GM12864 (cell line): ENCODE measurements around the gene ZNF277.

Experiments used
- DNase-seq: peaks from one replicate; pipeline ENCODE4 v3.0.0-alpha.2; 2011; ENCODE audit warnings: low read depth
- H3K4me3 ChIP-seq: 2 replicates; pipeline ENCODE4 v1.5.1; 2011; ENCODE audit warnings: mild to moderate bottlenecking, low read depth, low read length, control low read depth
- TF ChIP-seq, protein P1 (sequence below): IDR thresholded peaks from 2 replicates; pipeline ENCODE4 v1.5.1; 2011; ENCODE audit warnings: low read depth, mild to moderate bottlenecking, moderate library complexity, low read length, control low read depth, inconsistent platforms; ENCODE audit errors: missing control alignments

The ZNF277 gene

DNA sequence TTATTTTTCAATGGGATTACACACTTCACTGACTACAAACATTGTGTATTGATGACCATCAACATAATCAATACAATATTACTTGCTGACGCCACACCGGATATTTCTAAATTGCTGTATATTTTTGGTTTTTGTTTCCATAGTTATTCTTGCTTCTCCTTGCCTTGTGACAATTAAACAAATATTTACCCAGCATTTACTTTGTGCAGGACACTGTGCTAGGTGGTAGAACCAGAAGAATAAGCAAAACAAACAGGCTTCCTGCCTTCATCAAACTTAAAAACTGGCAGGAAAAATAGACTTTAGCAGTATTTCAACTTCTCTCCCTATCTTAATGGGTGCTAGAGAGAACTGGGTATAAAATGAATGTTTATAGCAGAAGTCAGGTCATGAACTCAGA, 50.6 kb downstream of the ZNF277 start:
- no peak for DNase-seq
- TF ChIP-seq, protein P1, sequence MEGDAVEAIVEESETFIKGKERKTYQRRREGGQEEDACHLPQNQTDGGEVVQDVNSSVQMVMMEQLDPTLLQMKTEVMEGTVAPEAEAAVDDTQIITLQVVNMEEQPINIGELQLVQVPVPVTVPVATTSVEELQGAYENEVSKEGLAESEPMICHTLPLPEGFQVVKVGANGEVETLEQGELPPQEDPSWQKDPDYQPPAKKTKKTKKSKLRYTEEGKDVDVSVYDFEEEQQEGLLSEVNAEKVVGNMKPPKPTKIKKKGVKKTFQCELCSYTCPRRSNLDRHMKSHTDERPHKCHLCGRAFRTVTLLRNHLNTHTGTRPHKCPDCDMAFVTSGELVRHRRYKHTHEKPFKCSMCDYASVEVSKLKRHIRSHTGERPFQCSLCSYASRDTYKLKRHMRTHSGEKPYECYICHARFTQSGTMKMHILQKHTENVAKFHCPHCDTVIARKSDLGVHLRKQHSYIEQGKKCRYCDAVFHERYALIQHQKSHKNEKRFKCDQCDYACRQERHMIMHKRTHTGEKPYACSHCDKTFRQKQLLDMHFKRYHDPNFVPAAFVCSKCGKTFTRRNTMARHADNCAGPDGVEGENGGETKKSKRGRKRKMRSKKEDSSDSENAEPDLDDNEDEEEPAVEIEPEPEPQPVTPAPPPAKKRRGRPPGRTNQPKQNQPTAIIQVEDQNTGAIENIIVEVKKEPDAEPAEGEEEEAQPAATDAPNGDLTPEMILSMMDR, result no peak
- no peak overlapping the region for H3K4me3 ChIP-seq

DNA sequence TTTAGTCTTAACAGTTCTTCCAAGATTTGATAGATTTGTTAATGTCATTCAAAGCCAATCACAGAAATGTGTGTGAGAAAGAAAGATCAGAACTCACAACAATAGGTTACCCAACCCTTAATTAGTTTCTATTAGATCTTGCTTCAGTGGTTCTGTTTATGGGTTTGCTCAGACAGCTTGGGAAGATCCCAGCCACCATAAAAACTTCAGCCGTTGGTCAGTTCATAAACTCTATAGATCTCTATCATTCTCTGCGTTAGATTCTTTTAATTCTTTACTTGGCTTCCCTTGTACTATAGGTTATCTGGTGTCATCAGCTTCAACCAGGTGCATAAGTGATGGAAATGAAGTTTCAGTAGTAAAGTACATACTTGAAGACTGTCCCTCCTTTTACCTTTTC, 54.4 kb downstream of the ZNF277 start:
- H3K4me3 ChIP-seq, result no peak overlapping the region
- TF ChIP-seq, protein P1, result no peak
- DNase-seq, result no peak

DNA sequence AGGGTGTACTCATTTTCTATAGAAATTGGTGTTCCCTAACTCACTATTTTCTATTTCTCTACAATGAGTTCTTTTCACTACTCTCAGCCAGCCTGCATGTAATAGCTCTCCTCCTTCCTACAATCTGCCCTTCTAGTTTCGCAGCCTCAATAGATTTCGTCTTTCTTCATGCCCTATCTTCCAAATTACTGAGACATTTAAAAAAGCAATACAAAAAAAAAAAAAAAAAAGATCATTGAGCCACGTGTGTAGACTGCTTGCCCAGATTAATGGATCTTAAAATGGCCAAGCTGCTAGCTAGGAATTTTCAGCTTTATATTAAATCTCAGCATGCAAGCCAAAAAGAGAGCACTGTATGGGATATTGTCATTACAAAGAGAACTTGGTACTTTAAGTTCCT, 55.5 kb downstream of the ZNF277 start:
- TF ChIP-seq, protein P1, result no peak
- no peak for DNase-seq
- no peak overlapping the region for H3K4me3 ChIP-seq

DNA sequence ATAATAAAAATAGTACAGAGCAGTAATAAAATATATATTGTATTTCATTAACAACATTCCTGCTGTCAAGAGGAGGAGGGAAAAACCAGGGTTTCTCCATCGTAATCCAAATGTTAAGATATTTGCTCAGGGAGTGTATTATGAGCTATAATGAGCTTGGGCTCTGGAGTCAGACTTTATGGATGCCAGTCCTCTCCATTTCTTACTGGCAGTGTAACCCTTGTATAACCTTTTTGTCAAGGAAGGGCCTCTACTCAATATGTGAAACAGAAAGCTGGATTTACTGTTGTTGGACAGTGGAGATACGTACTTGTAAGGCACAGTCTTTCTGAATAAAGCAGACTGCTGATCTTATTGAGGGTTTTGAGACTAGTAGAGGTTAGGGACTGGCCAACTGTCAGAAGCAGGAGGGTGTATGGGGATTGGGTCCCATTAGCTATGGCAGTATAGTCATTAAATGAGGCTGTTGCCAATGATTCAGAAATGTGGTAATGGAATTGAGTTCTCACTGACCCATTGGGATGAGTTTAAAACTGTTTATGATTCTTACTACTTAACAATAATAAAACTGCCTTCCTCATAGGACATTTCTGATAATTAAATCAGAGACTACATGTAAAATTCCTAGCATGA, 56.5 kb downstream of the ZNF277 start:
- DNase-seq, result no peak
- H3K4me3 ChIP-seq, result no peak overlapping the region
- TF ChIP-seq, protein P1, result no peak

DNA sequence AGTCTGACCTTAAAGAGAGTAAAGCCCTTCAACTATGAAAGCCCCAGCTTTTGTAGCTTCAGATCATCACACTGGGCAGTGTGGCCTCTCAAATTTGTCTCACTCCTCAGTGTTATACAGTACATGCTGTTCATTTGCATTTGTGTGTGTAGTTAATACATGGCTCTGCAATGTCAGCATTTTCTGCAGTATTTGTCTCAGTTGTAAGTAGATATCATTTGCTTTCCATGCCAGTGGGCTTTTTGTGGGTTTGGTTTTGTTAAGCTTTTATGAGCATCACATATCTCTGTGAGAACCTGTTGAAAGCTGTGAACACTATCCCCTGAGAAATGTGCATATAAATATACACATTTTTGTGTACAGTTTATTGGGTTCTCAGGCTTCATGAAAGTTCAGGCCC, 57.0 kb downstream of the ZNF277 start:
- no peak for DNase-seq
- no peak overlapping the region for H3K4me3 ChIP-seq
- TF ChIP-seq, protein P1, result no peak

DNA sequence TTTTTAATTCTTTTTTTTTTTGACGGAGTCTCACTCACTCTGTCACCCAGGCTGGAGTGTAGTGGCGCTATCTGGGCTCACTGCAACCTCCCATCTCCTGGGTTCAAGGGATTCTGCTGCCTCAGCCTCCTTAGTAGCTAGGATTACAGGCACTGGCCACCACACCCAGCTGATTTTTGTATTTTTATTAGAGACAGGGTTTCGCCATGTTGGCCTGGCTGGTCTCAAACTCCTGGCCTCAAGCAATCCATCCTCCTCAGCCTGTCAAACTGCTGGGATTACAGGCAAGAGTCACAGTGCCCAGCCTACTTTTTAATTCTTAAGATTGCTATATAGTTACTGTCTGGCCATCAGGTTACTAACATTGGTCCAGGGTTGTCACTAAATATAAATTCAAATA, 59.6 kb downstream of the ZNF277 start:
- no peak for DNase-seq
- no peak overlapping the region for H3K4me3 ChIP-seq
- TF ChIP-seq, protein P1, result no peak

DNA sequence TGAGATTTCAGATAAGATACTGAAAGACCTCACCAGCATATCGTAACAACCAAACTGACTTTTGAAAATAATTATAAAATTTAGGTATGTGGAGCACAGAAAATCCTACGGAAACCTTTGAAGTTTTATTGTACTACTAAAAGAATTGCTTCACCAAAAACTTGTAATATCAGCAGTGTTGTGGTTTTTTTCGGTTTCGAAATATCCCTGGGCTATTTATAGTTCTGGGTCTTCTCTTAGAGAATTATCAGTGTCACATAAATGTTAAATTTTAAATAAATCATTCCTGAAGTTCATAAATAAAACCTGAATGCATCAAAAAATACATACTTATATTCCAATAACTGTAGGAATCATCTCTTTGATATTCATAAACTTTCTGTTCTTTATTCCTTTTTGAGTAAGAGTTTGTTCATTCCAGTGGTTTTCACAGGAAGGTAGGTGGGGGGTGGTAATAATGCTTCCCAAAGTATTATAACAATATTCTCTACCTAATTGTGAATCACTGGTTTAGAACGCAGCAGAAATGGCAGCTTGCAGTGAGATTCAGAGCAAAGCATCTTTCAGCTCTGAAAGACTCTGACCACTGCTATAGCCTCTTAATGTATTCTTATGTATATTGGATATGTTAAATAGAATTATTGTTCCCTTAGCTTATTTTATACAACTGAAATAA, 60.2 kb downstream of the ZNF277 start:
- TF ChIP-seq, protein P1, result no peak
- DNase-seq, result no peak
- no peak overlapping the region for H3K4me3 ChIP-seq
